IMR-90 (cell line): Measurements from ENCODE around the gene CFAP157.

Experiments used
- BHLHE40 ChIP-seq: fragments of 150-350 bp; IDR thresholded peaks from 2 replicates; pipeline ENCODE4 v1.6.1; 2016; ENCODE audit warnings: mild to moderate bottlenecking, low read depth, low read length
- CHD1 ChIP-seq: IDR thresholded peaks from 2 replicates; pipeline ENCODE4 v1.6.1; 2012; ENCODE audit warnings: low read depth, low read length, improper control_type of control experiment
- CTCF ChIP-seq: conservative IDR thresholded peaks from 2 replicates; pipeline ENCODE4 v1.5.1; 2012; ENCODE audit warnings: mild to moderate bottlenecking, low read depth, low read length, improper control_type of control experiment
- ELK1 ChIP-seq: fragments of 150-350 bp; IDR thresholded peaks from 2 replicates; pipeline ENCODE4 v1.6.1; 2016; ENCODE audit warnings: low read depth, mild to moderate bottlenecking, low read length, moderate library complexity, borderline replicate concordance
- MAFK ChIP-seq: IDR thresholded peaks from 2 replicates; pipeline ENCODE4 v1.6.1; 2012; ENCODE audit warnings: low read depth, low read length, improper control_type of control experiment
- MAZ ChIP-seq: IDR thresholded peaks from 2 replicates; pipeline ENCODE4 v1.6.1; 2012; ENCODE audit warnings: low read depth, mild to moderate bottlenecking, low read length, improper control_type of control experiment, moderate library complexity, borderline replicate concordance
- MXI1 ChIP-seq: IDR thresholded peaks from 2 replicates; pipeline ENCODE4 v1.6.1; 2012; ENCODE audit warnings: low read depth, mild to moderate bottlenecking, low read length, moderate library complexity, borderline replicate concordance
- POLR2A ChIP-seq: IDR thresholded peaks from 2 replicates; pipeline ENCODE4 v1.6.1; 2012; ENCODE audit warnings: mild to moderate bottlenecking, low read depth, low read length
- RAD21 ChIP-seq: IDR thresholded peaks from 2 replicates; pipeline ENCODE4 v1.6.1; 2012; ENCODE audit warnings: low read length, improper control_type of control experiment
- RCOR1 ChIP-seq: IDR thresholded peaks from 2 replicates; pipeline ENCODE4 v1.6.1; 2012; ENCODE audit warnings: mild to moderate bottlenecking, low read length, improper control_type of control experiment; ENCODE audit not compliant: insufficient replicate concordance
- RFX5 ChIP-seq: IDR thresholded peaks from 2 replicates; pipeline ENCODE4 v1.8.0; 2012; ENCODE audit warnings: low read depth, mild to moderate bottlenecking, low read length, moderate library complexity
- SMC3 ChIP-seq: fragments of 150-350 bp; IDR thresholded peaks from 2 replicates; pipeline ENCODE4 v1.6.1; 2016; ENCODE audit warnings: low read depth, mild to moderate bottlenecking, antibody characterized with exemption, low read length, moderate library complexity
- USF2 ChIP-seq: fragments of 150-350 bp; IDR thresholded peaks from 2 replicates; pipeline ENCODE4 v1.6.1; 2017; ENCODE audit warnings: mild to moderate bottlenecking, antibody characterized with exemption, low read length, low read depth

- TF ChIP-seq CTCF (no peak), POLR2A (no peak), MXI1 (no peak), ELK1 (no peak), RAD21 (no peak), CHD1 (no peak), MAFK (no peak), RFX5 (no peak), USF2 (no peak), SMC3 (no peak), RCOR1 (no peak), MAZ (no peak), BHLHE40 (no peak)
Observed at GRCh38 chr9:127712867-127713266, 6.1 kb downstream of the CFAP157 start.
